ENCODE measurements around the gene TENT4A. TPM values are rescaled to one million over a fixed set of nuclear protein-coding genes. Genes with fewer than 3 reads are reported as not detected.

Gene TENT4A
- total and polyA plus RNA-seq, 8 donors = 17.1 to 38.2 (median 31.4) TPM

- no peak for TF ChIP-seq CTCF (IDR thresholded peaks at IDR 0.05)
- ATAC-seq = no peak
- H3K27me3 ChIP-seq = no peaks in the 10 kb centered on the region
- intact Hi-C loops (cut with DNase I) = loop anchor here in 1 of 2 donors (10.0 kb wide), 1 partner anchor 107 kb away; the partner anchor contains the start of genes NSUN2 and SRD5A1
- no peaks in the 10 kb centered on the region for H3K9me3 ChIP-seq
- no peak overlapping the region for H3K4me3 ChIP-seq
- DNase-seq = no peak
- H3K4me1 ChIP-seq = peaks cover 0 to 9% of the 10 kb centered on the region in 2 donors
- no peak overlapping the region for H3K27ac ChIP-seq
- peaks cover 0 to 89% of the 10 kb centered on the region in 2 donors for H3K36me3 ChIP-seq
Measured at GRCh38 chr5:6742081-6742758, 29.0 kb downstream of the TENT4A start.

- Histone ChIP-seq H3K36me3 (peaks cover 0 to 88% of the 10 kb centered on the region in 2 donors), H3K9me3 (no peaks in the 10 kb centered on the region), H3K4me1 (peaks cover 0 to 9% of the 10 kb centered on the region in 2 donors), H3K4me3 (no peak overlapping the region), H3K27ac (no peak overlapping the region), H3K27me3 (no peaks in the 10 kb centered on the region)
- intact Hi-C loops (cut with DNase I) = loop anchor here in 1 of 2 donors (10.0 kb wide), 1 partner anchor 108 kb away; the partner anchor contains the start of genes NSUN2 and SRD5A1
- no peak for DNase-seq
- TF ChIP-seq CTCF (IDR thresholded peaks at IDR 0.05) = no peak
- no peak for ATAC-seq
Measured at GRCh38 chr5:6743161-6743560, 29.9 kb downstream of the TENT4A start.

- Histone ChIP-seq H3K36me3 (peaks cover 0 to 88% of the 10 kb centered on the region in 2 donors), H3K9me3 (no peaks in the 10 kb centered on the region), H3K4me1 (peaks cover 0 to 9% of the 10 kb centered on the region in 2 donors), H3K27me3 (no peaks in the 10 kb centered on the region), H3K4me3 (no peak overlapping the region), H3K27ac (no peak overlapping the region)
- ATAC-seq (peak; percentile 14), DNase-seq (no peak)
- no peak for TF ChIP-seq CTCF (IDR thresholded peaks at IDR 0.05)
- intact Hi-C loops (cut with DNase I) = loop anchor here in 1 of 2 donors (10.0 kb wide), 1 partner anchor 110 kb away; the partner anchor contains the start of genes NSUN2 and SRD5A1
Measured at GRCh38 chr5:6744841-6745705, 31.8 kb downstream of the TENT4A start.

GRCh38 chr5:6745706-6746222 lies 32.5 kb downstream of the TENT4A start:
- intact Hi-C loops (cut with DNase I) = loop anchor here in 1 of 2 donors (10.0 kb wide), 1 partner anchor 111 kb away; the partner anchor contains the start of genes NSUN2 and SRD5A1
- DNase-seq (peak in 1 of 4 donors; percentile 58), ATAC-seq (peak; percentile 88)
- peak; percentile 53 to 61 for TF ChIP-seq CTCF (IDR thresholded peaks at IDR 0.05)
- H3K9me3 ChIP-seq = no peaks in the 10 kb centered on the region
- no peak overlapping the region for H3K4me3 ChIP-seq
- no peaks in the 10 kb centered on the region for H3K27me3 ChIP-seq
- H3K4me1 ChIP-seq = peaks cover 0 to 9% of the 10 kb centered on the region in 2 donors
- H3K27ac ChIP-seq = no peak overlapping the region
- peaks cover 0 to 88% of the 10 kb centered on the region in 2 donors for H3K36me3 ChIP-seq

Data from left lung (tissue), 10 donors.